GM10266 (cell line): ENCODE measurements around the gene PARD6B.

Source experiments
- DNase-seq: peaks from one replicate; pipeline ENCODE4 v3.0.0; 2012; ENCODE audit errors: extremely low spot score
- TF ChIP-seq, protein P1 (sequence below): IDR thresholded peaks from 2 replicates; pipeline ENCODE4 v1.5.1; 2012; ENCODE audit warnings: mild to moderate bottlenecking, low read depth; ENCODE audit not compliant: control insufficient read depth, insufficient read depth; ENCODE audit errors: missing control alignments

PARD6B gene

GRCh38 chr20:50689864-50690649 lies 41.3 kb upstream of the PARD6B start:
- TF ChIP-seq, protein P1, sequence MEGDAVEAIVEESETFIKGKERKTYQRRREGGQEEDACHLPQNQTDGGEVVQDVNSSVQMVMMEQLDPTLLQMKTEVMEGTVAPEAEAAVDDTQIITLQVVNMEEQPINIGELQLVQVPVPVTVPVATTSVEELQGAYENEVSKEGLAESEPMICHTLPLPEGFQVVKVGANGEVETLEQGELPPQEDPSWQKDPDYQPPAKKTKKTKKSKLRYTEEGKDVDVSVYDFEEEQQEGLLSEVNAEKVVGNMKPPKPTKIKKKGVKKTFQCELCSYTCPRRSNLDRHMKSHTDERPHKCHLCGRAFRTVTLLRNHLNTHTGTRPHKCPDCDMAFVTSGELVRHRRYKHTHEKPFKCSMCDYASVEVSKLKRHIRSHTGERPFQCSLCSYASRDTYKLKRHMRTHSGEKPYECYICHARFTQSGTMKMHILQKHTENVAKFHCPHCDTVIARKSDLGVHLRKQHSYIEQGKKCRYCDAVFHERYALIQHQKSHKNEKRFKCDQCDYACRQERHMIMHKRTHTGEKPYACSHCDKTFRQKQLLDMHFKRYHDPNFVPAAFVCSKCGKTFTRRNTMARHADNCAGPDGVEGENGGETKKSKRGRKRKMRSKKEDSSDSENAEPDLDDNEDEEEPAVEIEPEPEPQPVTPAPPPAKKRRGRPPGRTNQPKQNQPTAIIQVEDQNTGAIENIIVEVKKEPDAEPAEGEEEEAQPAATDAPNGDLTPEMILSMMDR: no peak
- DNase-seq: no peak

DNA sequence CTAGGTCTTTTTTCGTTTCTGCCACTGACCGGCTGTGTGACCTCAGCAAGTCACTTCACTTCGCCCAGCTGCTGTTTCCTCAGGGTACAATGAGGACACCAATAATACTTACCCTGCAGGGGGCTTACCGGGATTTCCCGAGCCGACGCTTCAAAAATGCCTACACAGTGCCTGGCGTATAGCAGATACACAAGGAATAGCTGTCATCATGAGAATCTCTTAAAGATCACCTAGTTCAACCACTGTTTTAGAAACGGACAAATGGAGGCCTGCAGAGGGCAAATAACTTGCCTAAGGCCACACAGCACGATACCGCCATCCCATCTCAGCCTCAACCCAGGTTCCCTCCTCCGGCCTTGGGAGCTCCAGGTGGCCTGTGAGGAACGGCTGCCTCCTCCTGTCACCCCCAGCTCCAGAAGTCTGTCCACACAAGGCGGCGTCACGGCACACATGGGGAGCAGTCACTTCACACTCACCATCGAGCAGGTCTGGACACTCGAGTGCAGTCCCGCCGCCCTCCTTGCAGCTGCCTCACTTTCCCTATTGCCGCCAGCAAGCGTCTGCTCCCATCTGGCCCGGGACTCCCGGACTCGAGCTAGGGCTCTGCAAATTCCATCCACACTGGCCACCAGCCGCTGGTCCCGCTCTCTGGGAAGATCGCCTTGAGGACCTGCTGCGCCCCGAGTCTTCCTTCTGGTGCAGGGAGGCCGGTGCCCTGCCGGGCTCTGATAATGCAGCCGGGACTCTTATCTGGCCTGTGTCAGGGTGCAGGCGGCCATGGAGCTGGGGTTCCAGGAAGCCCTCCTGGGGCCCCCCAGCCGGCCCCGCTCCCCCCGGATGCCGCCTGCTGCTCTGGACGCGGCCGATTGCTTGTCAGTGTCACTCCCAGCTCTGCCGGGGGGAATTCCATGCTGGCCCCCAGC lies 40.5 kb upstream of the PARD6B start, which contains the start of gene RIPOR3:
TSS of gene RIPOR3 (minus strand) at position 893 of the 923 bp plus-strand sequence. CDS start at position 479, 414 bp downstream.
- DNase-seq: no peak
- TF ChIP-seq, protein P1: no peak

DNA sequence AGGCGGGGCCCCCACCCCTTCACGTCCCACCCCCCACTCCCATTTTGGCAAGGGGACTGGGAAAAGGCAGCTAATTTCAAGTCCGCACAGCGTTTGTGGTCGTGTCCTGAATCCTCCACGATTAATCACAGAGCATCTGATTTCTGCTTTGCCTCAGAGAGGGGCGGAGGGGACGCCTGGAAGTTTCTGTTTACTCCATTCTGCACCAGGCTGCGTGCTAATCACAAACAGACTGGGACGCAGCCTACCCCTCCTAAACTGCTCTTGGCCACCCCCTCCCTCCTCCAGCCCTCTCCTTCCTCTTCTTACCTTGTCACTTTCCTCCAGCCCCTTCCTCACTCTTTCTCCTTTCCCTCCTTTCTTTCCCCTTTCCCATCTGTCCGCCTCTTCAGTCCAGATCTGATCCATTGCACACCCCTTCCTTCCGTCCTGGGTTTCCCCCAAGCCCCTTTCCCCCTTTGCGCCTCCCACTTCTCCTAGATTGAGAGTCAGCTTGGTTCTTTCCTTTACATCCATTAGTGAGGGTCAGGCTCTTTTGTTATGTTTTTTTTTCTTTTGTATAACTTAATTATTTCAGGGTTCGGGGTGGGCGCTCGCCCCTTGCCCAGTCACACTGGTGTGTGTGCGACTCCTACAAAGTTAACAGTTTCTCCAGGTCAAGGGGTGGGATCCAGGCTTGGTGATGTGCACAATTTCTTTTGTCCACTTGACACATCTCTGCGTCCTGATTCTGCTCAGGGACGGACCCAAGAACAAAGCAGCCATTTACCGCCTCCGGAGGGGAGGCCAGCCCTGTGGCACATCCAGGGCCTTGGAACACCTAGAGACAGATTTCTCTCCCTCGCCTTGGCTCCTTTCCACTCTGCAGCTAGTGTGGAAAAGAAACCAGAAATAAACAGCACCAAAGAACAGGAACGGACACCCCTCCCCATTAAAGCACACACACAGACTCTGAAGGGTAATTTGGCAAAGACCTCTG lies 39.5 kb upstream of the PARD6B start:
- TF ChIP-seq, protein P1: no peak
- no peak for DNase-seq

DNA sequence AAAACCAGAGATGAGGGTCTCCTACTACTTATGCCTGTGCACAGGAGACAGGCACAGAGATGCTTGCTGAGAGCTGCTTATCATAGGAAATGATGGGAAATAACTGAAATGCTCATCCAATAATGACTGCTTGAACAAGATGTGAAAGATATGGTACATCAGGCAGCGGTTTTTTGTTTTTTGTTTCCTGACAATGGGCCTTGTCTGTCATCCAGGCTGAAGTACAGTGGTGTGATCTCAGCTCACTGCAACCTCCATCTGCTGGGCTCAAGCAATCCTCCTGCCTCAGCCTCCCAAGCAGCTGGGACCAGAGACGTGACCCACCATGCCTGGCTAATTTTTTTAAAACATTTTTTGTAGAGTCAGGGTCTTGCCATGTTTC lies 38.8 kb upstream of the PARD6B start:
- TF ChIP-seq, protein P1: no peak
- no peak for DNase-seq

DNA sequence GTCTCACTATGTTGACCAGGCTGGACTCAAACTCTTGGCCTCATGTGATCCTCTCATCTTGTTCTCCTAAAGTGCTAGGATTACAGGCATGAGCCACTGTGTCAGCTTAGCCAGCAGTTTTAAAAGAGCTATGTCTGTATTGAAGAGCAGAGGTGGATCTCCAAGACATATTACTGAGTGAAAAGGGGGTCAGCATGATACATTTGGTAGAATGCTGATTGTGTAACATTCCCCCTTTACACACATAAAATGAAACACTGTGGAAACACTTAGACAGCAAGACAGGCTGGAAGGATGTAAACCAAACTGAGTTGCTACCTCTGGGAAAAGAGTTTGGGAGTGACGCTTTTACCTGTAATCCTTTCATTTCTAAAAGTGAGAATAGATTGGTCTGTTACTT lies 38.4 kb upstream of the PARD6B start:
- TF ChIP-seq, protein P1: no peak
- DNase-seq: no peak

DNA sequence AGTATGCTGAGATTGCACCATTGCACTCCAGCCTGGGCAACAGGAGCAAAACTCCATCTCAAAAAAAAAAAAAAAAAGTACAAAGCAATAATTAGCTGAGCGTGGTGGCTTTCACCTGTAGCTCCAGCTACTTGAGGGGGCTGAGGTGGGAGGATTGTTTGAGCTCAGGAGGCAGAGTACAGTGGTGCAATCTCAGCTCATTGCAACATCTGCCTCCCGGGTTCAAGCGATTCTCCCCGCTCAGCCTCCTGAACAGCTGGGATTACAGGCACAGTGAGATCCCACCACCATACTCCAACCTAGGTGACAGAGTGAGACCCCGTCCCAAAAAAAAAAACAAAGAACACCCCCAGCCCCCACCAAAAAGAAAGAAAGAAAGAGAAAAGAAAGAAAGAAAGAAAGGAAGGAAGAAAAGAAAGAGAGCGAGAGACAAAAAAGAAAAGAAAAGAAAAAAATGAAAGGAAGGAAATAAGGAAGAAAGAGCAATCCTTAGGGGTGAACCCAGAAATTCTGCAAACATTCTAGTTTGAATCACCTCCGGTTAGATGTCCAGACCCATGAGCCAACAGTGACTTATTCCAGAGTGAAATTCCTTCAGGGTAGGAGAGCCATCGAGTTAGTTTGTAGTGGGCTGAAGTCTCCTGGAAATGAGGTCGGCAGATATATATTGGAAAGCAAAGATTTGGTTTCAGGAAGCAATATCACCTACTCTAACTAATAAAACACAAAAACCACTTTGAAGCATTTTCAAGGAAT lies 36.8 kb upstream of the PARD6B start:
- DNase-seq: no peak
- TF ChIP-seq, protein P1: no peak
